GM19455 (cell line): ENCODE measurements around the gene ESYT1.
"Not testable (repeated sequence)": the region's sequence is repeated elsewhere in the genome, so short reads cannot be mapped to it uniquely, and the experiment has no call there.

Experiments
- ATAC-seq: cut with Tn5 transposase; IDR thresholded peaks from one replicate; pipeline ENCODE4 v1.9.1; 2021; ENCODE audit not compliant: unreplicated experiment

Gene ESYT1

DNA sequence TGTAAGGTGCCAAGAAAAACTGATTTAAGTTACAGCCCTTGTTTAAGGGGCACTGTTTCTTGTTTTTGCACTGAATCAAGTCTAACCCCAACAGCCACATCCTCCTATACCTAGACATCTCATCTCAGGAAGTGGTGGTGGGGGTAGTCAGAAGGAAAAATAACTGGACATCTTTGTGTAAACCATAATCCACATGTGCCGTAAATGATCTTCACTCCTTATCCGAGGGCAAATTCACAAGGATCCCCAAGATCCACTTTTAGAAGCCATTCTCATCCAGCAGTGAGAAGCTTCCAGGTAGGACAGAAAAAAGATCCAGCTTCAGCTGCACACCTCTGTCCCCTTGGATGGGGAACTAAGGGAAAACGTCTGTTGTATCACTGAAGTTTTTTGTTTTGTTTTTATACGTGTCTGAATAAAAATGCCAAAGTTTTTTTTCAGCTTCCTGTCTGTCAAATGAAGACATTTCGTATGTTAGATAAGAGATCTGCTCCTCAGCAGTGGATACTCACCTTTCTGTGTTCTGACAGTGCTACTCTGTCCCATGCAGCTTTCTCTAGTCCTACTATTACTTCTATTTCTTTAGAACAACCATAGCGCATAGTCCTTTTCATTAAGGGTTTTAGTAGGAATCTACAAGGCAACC, 24.9 kb upstream of the ESYT1 start:
- no peak for ATAC-seq

DNA sequence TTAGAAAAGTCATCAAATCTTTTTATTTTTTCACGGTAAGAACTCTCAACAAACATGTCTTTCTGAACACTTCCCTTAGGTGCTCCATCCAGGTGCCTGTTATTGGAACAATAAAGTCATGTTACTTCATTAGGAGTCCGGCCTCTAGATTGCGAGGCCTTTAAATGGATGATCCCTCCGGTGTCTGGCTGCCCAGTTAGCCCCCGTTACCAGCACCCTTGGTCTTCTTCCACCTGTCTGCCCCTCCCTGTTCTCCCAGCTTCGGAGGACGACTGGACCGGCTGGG, 24.3 kb upstream of the ESYT1 start:
- ATAC-seq = no peak

DNA sequence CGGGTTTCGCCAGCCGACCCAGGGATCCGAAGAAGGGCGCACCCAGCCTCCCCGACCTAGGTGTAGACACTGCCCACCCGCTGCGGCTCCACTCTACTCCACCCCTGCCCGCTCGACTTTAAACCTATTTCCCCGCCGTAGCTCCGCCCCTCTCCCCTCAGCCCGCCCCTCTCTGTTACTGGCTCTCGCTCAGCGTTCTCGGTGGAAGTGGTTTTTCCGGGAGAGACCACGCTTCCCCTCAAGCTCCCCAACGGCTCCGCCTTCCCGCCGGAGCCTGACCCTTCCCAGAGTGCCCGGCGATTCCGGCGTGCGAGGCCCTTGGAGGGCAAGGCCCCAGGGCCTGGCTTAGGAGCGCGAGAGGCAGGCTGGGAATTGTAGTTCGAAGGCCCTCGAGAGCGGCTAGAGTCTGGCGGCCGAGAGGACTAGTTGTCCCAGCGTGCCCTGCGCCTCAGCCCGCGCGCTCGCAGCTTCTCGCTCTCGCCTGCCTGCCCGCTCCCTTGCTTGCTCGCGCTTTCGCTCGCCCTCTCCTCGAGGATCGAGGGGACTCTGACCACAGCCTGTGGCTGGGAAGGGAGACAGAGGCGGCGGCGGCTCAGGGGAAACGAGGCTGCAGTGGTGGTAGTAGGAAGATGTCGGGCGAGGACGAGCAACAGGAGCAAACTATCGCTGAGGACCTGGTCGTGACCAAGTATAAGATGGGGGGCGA, 23.8 kb upstream of the ESYT1 start, which contains the start of gene PA2G4:
Gene PA2G4, plus strand, starts transcription at position 451 of the 706 bp plus-strand sequence. Its CDS starts 179 bp downstream, at position 630.
- peak; percentile 92 for ATAC-seq

DNA sequence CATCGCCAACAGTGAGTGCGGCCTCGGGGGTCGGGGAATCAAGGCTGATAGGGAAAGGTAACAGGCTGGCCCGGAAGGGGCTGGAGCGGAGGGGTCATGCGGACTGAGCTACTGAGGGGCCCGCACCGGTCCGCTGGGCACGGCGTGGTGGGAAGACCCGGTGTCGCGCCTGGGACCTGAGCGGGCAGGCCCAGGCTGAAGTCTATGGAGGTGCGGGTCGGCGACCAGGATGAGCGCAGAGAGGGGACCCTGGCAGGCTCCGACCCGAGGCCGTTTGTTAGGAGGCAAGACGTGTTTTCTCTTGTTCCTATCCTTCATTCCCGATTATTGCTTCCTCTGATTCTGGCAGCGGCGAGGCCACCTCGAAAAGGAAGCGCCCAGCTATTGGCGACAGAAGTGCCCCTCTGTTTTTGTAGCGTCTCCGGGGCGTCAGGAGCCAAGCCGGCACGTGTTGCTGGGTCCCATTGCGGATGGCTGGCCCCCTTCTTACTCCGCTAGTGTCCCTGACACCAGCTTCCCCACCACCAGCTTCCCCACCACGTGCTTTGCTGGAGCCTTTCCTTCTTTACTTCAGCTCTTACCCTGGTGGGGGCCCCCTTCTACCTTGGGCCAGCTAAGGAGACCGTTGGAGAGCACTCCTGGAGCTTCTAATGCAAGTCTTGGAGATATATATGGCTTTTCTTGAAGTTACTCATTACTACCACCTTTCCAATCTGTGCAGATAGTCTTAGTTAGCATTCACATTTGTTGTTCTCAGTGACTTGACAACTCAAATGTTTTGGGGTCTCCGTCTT, 23.1 kb upstream of the ESYT1 start:
- peak; percentile 14 for ATAC-seq

DNA sequence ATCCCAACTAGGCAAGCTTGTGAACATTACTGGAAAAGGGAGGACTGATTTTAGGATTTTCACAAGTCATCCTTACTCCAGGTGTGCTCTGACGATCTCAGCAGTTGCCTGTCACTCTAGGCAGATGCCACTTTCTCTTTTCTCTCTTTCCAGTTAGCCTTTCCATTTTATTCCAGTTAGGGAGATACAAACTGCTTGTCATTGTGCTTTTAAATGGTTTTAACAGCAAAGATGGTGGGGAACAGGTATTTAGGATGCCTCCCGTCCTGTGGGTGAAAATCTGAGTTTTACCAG, 22.5 kb upstream of the ESYT1 start:
- ATAC-seq = no peak

DNA sequence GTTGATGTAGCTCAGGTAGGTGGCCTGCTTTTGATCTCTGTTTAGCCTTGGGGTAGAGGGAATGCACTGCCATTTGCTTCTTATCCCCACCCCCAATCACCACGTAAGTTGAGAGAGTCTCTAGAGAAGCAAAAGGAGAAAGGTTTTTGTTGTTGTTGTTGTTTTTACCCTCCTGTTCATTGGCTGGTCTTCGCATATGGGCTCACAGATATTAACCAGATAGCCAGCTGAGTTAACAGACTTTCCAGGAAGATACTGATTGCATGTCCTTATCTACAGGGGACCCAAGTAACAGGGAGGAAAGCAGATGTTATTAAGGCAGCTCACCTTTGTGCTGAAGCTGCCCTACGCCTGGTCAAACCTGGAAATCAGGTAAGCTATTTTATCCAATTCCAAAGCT, 20.8 kb upstream of the ESYT1 start:
- no peak for ATAC-seq

DNA sequence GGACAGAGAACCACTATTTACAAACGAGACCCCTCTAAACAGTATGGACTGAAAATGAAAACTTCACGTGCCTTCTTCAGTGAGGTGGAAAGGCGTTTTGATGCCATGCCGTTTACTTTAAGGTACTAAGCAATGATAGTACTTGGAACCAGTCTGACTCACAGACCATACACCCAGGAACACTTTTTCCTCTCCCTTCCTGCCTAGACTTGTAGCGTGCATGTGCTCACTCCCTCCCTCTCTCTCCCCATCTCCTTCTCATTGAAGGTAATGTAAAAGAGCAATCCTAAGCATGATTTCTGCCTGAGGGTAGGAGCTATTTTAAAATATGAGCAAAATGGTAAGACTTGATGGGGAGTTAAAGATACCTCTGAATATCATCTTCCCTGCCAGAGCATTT, 17.5 kb upstream of the ESYT1 start:
- ATAC-seq = no peak

DNA sequence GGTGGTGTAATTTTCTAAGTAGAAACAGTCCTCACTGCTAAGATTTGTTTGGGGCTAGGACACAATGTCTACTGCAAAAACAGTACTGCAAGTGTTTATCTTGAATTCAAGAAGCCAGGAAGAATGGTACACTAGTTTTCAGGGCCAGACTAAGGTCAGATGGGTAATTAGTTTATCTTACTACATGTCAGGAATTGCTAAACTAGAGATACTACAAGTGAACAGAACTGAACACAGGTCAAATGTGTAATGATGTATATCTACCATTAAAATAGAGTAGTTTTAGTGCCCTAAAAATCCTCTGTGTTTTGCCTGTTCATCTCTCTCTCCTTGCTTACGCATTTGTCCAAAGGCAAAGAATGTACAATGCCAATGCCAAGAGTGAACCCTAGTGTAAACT, 14.0 kb upstream of the ESYT1 start:
- no peak for ATAC-seq

DNA sequence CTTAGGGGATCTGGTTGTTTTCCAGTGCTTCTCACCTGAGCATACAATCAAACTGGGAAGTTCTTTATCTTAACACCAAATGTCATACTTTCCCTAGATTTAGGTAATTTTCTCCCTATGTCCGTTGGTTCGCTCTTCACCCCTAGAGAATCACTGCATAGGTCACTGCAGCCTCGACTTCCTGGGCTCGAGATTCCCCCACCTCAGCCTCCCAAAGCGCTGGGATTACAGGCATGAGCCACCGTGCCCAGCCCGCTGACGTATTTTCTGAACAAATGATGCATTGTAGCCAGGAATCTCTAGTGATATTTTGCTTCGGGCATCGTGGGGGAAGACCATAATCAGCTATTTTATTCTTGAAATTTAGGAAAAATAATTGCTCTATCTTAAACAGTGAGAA, 12.7 kb upstream of the ESYT1 start:
- ATAC-seq = no peak

DNA sequence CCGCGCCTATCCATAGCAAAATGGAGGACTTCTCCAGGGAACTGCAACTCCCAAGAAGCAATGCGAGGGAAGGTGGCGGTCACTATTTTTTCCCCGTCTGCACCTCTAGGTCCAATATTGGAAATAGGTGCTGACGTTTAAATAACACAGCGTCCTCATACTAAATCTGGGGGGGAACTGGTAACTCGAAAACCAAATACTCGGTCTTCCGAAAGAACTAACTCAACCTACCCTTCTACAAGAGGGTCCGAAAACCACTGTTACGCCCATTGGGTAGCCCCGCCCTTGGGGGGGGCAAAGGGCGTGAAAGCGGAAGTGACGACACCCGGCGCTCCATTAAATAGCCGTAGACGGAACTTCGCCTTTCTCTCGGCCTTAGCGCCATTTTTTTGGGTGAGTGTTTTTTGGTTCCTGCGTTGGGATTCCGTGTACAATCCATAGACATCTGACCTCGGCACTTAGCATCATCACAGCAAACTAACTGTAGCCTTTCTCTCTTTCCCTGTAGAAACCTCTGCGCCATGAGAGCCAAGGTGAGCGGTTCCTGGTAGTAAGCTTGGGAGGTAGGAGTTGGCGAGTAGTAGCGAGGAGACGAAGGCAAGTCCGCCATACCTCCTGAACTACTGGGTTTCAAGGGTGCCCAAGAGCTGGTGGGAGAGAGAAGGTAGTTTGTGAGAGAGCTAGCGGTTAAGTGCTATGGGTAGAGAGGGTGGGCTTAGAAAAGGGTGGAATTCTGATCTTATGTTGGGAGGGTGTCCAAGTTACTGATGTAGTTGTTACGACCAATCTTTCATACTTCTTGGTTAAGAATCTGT, 11.6 kb upstream of the ESYT1 start, which contains the start of gene RPL41:
Gene RPL41, plus strand, starts transcription at position 367 of the 815 bp plus-strand sequence.
- no peak for ATAC-seq

DNA sequence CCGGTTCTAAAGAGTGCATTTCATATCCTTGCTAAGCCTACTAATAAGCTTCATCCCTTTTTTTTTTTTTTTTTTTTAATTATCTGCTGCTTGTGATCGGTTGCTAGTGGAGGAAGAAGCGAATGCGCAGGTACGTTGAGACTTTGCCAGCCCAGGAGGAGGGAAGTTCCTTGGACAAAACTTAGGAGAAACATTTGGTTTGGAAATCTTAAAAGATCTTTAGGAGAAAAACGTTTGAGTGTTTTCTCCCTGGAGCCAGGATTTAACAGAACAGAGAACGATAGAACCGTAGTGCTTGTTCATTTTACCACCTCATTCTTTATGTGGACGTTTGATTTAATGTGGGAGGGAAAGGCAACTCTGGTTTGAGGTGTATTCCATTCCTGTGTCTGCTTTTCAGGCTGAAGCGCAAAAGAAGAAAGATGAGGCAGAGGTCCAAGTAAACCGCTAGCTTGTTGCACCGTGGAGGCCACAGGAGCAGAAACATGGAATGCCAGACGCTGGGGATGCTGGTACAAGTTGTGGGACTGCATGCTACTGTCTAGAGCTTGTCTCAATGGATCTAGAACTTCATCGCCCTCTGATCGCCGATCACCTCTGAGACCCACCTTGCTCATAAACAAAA, 10.9 kb upstream of the ESYT1 start:
- ATAC-seq = not testable (repeated sequence)

DNA sequence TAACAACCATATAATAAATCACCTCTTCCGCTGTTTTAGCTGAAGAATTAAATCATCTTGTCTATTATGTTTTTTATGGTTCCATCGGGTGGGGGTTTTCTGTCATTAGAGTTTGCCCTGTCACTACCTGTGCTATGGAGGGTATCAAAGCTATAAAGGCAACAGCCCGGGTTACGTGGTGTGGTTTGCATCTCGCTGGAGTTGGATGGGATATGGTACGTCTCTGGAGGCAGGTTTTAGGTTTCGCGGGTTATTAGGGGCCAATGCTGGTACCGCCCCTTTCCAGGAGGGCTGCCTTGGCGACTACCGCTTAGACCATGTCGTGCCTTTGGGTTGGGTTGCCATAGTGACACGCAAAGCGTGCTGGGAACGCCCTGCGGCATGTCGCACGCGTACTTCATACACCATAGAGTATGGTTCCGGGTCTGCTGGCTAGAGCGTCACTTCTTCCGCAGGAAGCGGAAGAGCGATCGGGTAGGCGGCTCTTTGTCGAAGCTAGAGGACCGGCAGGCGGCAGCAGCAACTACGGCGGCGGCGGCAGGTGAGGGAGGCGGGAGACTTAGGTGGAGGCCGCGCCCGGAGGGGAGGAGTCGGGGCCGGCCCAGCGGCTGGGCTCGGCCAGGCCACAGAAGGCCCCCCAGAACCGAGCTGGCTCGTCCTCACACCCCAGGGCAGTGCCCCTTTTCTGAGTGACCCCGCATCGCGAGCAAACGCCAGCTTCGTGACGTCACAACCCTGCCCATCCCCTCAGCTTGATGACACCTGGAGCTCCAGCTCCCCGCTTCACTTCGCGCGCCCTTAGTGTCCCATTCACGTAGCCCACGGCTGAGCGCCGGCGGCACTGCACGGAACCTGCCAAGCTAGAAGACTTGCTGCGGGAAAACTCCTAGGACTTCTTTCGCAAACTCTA, 10.0 kb upstream of the ESYT1 start, which contains the start of gene ZC3H10:
Gene ZC3H10, plus strand, starts transcription at position 489 of the 910 bp plus-strand sequence. CDS start 2,297 bp downstream, outside the sequence.
- peak; percentile 83 for ATAC-seq

DNA sequence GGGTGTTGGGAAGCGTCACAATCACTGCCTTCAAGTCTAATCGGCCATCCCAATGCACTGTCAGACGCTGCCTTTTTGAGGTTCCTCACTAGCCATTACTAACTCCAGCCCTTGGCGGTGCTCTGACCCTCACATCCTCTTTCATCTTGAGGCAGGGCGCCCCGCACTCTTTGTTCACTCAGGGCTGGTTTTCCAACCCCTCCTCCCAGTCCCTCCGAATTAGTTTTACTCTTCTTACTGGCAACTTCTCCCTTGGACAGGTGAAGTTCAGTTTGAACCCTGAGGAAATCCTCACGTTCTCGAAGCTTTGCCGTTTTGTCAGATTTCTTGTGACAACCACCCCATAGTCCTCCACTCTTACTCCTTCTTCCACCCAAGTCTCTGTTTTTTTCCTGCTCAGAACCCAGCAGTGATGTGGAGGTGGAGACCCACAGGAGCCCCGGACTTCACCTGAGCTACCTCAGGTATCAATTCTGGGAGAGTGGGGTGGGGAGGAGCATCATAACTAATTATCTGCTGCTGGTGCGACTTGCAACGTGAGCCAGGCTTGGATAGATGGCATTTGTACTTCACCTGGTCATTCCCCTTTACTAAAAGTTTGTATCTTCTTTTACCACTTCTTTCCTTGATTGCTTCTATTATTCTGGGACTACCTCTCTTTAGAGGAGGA, 9.2 kb upstream of the ESYT1 start:
- ATAC-seq = peak; percentile 8

DNA sequence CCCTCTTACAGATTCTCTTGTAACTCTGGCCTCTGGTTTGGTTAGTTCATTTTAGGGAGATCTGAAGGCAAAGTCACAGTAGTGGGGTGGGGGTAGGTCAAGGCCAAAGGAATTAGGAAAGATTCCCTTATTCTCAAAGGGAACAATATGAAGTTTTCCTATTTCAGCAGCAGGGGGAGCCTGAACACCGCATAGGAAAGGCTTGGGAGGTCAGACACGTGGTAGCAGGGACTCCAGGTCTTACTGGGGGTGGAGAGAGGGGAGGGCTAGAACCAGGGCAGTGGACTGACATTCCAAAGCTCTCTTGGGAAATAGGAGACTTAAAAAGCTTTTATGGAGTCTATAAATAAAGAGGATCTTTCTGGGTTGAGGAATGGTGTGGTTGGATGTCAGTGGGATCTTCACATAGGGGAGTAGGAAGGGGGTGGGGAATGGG, 8.7 kb upstream of the ESYT1 start:
- ATAC-seq = no peak

DNA sequence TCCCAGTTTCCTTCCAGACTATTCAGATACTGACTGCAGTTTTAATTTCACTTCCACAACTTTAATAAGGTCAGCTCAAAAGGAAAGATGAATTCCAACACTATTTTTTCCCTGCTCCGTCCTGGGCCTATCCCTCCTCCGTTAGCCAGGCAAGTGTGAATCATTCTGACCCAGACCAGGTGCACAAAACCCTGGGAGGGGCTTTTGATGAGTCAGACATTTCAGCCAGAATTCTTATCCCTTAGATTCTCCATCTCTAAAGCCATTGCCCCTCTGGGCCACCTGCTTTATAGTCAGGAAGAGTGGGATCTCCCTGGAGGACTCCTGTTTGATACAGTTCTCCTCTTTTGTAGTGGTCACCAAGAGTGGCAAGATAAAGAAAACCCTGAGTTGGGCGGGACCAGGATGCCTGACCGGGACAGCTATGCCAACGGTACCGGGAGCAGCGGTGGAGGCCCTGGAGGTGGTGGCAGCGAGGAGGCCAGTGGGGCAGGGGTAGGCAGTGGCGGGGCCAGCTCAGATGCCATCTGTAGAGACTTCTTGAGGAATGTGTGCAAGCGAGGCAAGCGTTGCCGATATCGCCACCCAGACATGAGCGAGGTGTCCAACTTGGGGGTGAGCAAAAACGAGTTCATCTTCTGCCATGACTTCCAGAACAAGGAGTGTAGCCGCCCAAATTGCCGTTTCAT, 7.8 kb upstream of the ESYT1 start:
- no peak for ATAC-seq

DNA sequence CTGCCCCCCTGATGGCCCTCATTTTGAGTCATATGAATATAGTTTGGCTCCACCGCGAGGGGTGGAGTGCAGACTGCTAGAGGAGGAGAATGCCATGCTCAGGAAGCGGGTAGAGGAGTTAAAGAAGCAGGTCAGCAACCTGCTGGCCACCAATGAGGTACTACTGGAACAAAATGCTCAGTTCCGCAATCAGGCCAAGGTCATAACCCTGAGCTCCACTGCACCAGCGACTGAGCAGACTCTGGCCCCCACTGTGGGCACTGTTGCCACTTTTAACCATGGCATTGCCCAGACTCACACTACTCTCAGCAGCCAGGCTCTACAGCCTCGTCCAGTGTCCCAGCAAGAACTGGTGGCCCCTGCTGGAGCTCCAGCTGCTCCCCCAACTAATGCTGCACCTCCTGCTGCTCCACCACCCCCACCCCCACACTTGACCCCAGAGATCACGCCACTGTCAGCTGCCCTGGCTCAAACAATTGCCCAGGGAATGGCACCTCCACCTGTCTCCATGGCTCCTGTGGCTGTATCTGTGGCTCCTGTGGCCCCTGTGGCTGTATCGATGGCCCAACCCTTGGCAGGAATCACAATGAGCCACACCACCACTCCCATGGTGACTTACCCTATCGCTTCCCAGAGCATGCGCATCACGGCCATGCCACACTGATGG, 6.7 kb upstream of the ESYT1 start:
- ATAC-seq = no peak

DNA sequence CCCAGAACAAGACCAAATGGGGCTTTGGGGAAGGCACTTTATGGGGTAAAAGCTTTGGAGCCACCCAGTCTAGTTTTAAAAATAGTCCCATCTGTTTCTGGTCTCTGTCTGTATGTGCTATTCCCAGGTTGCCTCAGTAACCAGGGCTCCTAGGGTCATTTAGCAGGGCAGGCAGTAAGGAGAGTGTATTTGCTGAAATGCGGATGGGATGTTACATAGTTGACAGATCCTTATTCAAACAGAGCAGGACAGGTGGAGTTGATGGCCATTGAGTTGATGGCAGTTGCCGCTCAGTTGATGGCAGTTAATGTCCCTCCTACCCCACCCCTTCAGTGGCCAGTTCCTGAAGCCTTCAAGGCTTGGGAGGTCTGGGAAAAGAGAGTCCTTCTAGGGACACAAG, 5.4 kb upstream of the ESYT1 start:
- no peak for ATAC-seq

DNA sequence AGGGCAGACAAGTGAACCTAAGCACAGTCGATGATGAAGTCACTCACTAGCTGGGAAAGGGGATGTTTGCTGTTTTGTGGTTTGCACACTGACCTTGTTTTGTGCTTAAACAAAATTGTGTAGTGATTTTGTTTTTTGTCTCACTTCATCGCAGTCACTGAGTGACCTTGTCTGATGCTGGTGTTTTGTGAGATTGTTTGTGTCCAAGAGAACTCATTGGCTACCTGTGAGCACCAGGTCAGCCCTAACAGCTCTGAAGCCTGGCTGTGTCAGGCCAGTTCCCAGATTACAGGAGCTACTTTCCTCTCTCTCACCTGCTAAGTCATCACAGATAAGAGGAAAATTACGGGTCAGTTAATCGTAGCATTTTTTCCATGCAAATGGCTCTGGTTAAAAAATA, 3.9 kb upstream of the ESYT1 start:
- ATAC-seq = no peak
